Measurements from ENCODE around the gene PRSS48.
"Not testable (repeated sequence)": the region's sequence is repeated elsewhere in the genome, so short reads cannot be mapped to it uniquely, and the experiment has no call there.

PRSS48 gene

DNA sequence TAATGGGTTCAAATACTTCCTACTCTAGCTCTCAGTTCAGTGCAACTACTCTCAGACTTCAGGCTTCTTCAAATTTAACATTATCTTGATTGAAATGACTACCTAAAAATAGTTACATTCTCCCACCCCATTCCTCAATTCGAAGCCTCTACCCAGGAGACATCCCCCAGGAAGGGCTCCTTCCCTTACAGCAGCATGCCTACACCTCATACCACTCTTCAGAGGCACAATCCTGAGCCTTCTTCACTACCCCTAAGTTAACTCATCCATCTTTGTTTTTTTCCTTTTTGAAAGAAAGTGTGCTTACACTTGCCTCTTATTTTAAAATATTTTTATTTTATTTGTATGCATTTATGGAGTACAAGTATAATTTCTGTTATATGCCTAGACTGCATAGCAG lies 17.2 kb upstream of the PRSS48 start:
- H3K4me3 ChIP-seq (ENCODE audit: low read depth, low read length): no peak overlapping the region
- in situ Hi-C loops (cut with HindIII; ENCODE audit: low sequenced_read_pairs): no loop called here
- DNase-seq (ENCODE audit: low read depth): no peak
- TF ChIP-seq, protein P1, sequence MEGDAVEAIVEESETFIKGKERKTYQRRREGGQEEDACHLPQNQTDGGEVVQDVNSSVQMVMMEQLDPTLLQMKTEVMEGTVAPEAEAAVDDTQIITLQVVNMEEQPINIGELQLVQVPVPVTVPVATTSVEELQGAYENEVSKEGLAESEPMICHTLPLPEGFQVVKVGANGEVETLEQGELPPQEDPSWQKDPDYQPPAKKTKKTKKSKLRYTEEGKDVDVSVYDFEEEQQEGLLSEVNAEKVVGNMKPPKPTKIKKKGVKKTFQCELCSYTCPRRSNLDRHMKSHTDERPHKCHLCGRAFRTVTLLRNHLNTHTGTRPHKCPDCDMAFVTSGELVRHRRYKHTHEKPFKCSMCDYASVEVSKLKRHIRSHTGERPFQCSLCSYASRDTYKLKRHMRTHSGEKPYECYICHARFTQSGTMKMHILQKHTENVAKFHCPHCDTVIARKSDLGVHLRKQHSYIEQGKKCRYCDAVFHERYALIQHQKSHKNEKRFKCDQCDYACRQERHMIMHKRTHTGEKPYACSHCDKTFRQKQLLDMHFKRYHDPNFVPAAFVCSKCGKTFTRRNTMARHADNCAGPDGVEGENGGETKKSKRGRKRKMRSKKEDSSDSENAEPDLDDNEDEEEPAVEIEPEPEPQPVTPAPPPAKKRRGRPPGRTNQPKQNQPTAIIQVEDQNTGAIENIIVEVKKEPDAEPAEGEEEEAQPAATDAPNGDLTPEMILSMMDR (IDR thresholded peaks at IDR 0.05; ENCODE audit: low read depth, low read length, missing control alignments): no peak

DNA sequence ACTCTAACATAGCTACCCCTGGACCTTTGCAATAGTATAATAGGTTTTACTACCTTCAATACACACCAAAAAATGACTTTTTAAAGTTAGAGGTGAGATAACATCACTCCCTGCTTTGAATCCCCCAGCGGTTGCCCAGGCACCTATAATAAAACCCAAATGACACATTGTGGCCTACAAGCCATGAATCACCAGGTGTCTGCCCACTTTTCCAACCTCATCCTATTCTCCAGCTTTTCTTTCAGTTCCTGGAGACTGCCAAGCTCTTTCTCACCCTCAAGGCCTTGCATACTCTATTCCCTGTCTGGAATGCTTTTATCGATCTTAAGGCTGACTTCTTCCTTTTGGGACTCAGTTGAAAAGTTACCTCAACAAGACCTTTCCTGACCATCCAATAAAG lies 16.4 kb upstream of the PRSS48 start:
- in situ Hi-C loops (cut with HindIII; ENCODE audit: low sequenced_read_pairs): no loop called here
- no peak for DNase-seq (ENCODE audit: low read depth)
- TF ChIP-seq, protein P1 (IDR thresholded peaks at IDR 0.05; ENCODE audit: low read depth, low read length, missing control alignments): no peak
- H3K4me3 ChIP-seq (ENCODE audit: low read depth, low read length): no peak overlapping the region

DNA sequence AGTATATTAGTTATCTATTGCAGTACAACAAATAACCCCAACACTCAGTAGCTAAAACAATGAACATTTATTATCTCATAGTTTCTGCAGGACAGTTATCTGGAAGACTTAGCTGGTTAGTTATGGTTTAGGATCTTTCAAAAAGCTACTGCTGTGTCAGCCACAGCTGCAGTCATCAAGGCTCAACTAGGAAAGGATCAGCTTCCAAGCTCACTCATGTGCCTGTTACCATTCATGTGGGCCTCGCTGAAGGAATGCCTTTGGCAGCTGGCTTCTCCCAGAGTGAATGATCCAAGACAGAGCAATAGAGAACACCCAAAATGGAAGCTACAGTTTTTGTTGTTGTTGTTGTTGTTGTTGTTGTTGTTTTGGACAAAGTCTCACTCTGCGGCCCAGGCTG lies 13.5 kb upstream of the PRSS48 start:
- TF ChIP-seq, protein P1 (IDR thresholded peaks at IDR 0.05; ENCODE audit: low read depth, low read length, missing control alignments): no peak
- H3K4me3 ChIP-seq (ENCODE audit: low read depth, low read length): no peak overlapping the region
- in situ Hi-C loops (cut with HindIII; ENCODE audit: low sequenced_read_pairs): no loop called here
- DNase-seq (ENCODE audit: low read depth): no peak

DNA sequence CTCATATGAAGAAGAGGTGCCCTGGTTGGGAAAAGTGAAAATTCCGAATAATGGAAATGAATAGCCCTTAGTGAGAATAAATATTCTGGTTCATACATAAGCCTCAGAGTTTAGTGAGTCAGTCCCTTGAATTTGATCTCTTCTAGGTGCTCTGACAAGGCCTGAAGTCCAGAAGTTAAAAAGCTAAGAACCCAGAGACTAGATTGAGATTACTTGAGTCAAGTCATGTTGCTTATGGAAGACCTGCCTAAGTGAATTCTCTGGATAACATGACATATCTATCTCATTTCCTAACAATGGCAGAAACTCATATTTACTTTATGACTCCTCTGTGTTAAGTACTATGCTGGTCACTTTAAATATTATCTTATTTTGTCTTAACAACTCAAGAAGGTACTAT lies 10.5 kb upstream of the PRSS48 start:
- no peak overlapping the region for H3K4me3 ChIP-seq (ENCODE audit: low read depth, low read length)
- no peak for DNase-seq (ENCODE audit: low read depth)
- in situ Hi-C loops (cut with HindIII; ENCODE audit: low sequenced_read_pairs): no loop called here
- TF ChIP-seq, protein P1 (IDR thresholded peaks at IDR 0.05; ENCODE audit: low read depth, low read length, missing control alignments): no peak

DNA sequence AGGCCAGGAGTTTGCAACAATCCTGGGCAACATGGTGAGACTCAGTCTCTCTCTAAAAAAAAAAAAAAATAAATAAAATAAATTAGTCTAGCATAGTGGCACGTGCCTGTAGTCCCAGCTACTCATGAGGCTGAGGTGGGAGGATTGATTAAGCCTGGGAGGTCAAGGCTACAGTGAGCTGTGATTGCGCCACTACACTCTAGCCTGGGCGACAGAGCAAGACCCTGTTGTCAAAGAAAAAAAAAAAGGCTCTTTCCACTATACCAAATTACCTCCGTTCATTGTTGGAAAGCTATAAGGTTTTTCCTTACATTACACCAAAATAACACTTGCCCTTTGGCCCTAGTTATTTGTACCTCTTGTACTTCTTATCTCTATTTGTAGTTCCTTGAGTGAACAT lies 9.9 kb upstream of the PRSS48 start:
- in situ Hi-C loops (cut with HindIII; ENCODE audit: low sequenced_read_pairs): no loop called here
- TF ChIP-seq, protein P1 (IDR thresholded peaks at IDR 0.05; ENCODE audit: low read depth, low read length, missing control alignments): no peak
- no peak for DNase-seq (ENCODE audit: low read depth)

DNA sequence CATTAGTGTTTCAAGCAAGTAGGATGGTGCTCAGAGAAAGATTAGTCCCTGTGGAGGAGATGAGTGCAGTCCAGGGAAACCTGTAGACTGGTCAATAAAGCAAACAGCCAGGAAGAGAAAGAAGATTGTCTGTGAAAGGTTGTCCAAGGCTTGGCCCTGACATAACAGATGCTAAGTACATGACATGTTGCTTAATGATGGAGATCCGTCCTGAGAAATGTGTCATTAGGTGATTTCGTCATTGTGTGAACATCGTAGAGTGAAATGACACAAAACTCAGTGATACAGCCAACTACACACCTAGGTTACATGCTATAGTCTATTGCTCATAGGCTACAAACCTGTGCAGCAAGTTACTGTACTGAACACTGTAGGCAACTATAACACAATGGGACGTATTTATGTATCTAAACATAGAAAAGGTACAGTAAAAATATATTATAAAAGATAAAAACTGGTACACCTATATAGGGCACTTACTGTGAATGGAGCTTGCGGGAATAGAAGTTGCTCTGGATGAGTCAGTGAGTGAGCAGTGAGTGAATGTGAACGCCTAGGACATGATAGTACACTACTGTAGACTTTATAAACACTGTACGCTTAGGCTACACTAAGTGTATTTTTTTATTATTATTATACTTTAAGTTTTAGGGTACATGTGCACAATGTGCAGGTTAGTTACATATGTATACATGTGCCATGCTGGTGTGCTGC lies 9.0 kb upstream of the PRSS48 start:
- in situ Hi-C loops (cut with HindIII; ENCODE audit: low sequenced_read_pairs): no loop called here
- no peak overlapping the region for H3K4me3 ChIP-seq (ENCODE audit: low read depth, low read length)
- no peak for DNase-seq (ENCODE audit: low read depth)
- TF ChIP-seq, protein P1 (IDR thresholded peaks at IDR 0.05; ENCODE audit: low read depth, low read length, missing control alignments): no peak

More for the DNA sequence above, 9.9 kb upstream of the PRSS48 start:
- H3K4me3 ChIP-seq (ENCODE audit: low read depth, low read length): no peak overlapping the region

DNA sequence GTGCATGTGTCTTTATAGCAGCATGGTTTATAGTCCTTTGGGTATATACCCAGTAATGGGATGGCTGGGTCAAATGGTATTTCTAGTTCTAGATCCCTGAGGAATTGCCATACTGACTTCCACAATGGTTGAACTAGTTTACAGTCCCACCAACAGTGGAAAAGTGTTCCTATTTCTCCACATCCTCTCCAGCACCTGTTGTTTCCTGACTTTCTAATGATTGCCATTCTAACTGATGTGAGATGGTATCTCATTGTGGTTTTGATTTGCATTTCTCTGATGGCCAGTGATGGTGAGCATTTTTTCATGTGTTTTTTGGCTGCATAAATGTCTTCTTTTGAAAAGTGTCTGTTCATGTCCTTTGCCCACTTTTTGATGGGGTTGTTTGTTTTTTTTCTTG lies 8.1 kb upstream of the PRSS48 start:
- in situ Hi-C loops (cut with HindIII; ENCODE audit: low sequenced_read_pairs); H3K4me3 ChIP-seq (ENCODE audit: low read depth, low read length): not testable (repeated sequence)

More for the DNA sequence above, 8.1 kb upstream of the PRSS48 start:
- DNase-seq (ENCODE audit: low read depth): not testable (repeated sequence)
